ENCODE data around the gene FLNB.

DNA sequence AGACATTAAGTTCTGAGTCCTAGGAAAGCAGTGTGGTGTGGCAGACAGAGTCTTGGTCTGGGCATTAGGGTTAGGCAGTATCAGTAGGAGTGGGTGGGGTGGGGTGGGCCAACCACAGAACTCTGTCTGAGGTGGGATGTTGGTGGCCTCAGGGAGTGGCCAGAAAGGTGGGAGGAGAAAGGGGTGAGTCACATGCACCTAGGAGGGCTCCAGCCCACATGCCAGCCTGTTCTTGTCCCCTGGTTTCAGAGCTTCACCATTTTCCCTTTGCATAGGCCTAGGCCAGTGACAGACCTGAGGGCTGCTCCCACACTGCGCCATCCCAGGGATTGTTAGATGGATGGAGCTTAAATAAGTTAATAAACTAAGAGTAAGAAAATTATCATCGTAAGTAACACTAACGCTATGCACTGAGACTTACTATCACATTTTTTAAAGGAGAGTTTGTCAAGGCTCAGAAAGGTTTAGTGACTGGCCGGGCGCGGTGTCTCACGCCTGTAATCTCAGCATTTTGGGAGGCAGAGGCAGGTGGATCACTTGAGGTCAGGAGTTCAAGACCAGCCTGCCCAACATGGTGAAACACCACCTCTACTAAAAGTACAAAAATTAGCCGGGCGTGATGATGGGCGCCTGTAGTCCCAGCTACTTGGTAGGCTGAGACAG is 168.7 kb downstream of the FLNB start:
- TF ChIP-seq EZH2 (IDR thresholded peaks at IDR 0.05; ENCODE audit: borderline replicate concordance, low read length), result no peak
- TF ChIP-seq, protein P1, sequence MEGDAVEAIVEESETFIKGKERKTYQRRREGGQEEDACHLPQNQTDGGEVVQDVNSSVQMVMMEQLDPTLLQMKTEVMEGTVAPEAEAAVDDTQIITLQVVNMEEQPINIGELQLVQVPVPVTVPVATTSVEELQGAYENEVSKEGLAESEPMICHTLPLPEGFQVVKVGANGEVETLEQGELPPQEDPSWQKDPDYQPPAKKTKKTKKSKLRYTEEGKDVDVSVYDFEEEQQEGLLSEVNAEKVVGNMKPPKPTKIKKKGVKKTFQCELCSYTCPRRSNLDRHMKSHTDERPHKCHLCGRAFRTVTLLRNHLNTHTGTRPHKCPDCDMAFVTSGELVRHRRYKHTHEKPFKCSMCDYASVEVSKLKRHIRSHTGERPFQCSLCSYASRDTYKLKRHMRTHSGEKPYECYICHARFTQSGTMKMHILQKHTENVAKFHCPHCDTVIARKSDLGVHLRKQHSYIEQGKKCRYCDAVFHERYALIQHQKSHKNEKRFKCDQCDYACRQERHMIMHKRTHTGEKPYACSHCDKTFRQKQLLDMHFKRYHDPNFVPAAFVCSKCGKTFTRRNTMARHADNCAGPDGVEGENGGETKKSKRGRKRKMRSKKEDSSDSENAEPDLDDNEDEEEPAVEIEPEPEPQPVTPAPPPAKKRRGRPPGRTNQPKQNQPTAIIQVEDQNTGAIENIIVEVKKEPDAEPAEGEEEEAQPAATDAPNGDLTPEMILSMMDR (IDR thresholded peaks at IDR 0.05; ENCODE audit: low read length), result no peak
